Stimulated activated CD4-positive, alpha-beta T cell treated with anti-CD3 and anti-CD28 coated beads, Interleukin-15, amount 100 ng/mL, for 1 hour (primary cell): ENCODE data around the gene SLC24A3.

Source experiments
- DNase-seq, 2 donors: peaks; one replicate each; pipeline ENCODE4 v3.0.0-alpha.2; 2020; ENCODE audit warnings: low read depth in 1 of 2, low spot score in 1 of 2

The SLC24A3 gene

DNA sequence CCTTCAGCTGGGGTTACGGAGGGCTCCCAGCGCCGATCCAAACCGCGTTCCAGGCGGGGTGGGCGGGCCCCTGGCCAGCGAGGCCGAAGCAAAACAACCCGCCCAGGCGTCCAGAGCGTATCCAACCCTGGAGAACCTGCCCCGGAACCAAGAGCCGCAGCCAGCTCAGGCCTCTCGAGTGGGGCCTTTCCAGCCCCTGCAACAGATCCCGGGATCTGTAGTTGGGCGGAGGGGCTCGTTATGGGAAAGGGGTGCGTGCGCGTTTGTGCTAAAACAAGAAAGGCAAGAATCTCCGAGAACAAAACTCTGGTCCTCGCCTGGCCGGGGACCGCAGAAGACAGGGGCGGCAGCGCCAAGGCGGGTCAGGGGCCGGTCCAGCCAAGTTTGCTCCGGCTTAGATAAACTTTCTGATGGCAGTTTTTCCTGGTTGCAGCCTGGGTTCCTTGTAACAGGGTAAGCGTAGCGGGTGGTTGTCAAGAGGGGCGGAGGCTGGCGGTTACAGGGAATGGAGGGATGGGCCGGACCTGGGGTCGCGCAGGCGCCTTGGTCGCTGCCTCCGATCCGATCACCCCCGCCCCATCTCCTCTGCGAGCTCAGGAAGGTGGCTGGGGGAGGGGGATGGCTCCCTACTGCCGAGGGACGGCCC is 545.2 kb downstream of the SLC24A3 start:
- no peak for DNase-seq

DNA sequence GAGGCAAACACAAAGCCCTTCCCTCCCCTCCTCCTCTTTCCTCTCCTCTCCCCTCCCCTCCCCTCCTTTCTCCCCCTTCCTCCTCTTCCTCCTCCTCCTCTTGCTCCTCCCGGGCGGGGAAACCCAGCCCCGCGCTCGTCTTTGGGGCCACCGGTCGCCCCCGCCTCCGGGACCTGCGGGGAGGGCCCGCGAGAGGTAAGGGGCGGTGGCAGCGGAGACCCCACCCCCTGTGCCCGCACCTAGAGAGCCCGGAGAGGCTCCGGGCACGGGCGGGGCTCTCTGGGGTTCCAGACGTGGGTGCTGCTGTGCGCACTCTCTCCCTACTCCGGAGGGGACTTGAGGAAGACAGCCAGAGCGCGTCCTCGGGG is 545.7 kb downstream of the SLC24A3 start, which contains the start of gene RIN2:
Gene RIN2 (plus strand): TSS at position 126 of the 368 bp plus-strand sequence. CDS start 131,344 bp downstream, outside the sequence.
- no peak for DNase-seq

DNA sequence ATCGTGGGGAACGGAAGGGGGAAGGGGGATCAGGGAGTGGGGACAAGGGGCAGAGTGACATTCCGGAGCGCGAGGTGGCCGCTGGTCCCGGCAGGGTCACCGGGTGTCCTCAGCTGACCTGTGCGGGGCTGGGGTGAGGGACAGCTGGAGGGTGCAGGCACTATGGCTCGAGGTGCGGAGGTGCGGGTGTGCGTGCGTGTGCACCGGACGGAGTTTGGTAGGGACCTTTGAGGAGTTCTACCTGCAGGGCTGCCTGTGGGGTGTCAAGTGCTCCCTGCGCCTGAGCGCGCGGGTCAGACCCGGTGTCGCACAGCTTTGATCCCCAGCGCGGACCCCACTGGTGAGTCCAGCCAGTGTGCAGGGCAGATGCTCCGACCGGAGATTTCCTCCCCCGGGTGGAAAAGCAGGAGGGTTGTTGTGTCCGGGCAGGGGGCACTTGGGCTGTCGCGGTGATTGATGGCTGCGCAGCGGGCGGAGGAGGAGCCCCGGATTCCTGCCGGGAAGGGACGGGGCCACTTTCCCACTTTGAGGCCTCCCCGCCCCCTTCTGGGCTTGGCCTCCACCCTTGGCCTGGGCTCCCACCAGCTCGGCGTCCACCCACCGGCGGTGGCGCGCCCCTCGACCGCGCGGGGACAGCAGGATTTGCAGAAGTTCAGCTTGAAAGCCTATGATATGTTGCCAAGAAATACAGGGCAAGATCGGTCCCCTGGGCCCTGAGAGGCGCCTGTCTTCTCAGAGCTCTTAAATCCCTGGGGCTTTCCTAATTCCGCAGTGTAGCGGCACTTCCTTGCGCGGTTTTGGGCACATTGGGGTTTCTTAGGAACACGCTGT is 546.3 kb downstream of the SLC24A3 start:
- no peak for DNase-seq

DNA sequence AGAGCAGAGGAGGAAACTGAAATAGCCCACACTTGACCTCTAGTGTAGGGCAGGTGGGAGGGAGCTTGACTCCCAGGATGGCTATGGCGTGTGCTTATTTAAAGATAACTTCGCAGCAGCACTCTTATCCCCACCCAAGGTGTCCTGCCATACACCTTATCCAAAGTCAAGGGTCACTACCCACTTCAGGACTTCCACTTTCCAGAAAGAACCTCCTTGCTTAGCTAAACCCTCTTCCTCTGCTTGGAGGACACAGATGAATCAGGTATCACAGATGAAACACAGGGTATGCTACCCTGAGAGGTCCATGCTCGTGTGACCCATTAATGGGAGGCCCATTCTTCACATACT is 547.9 kb downstream of the SLC24A3 start:
- DNase-seq: no peak

DNA sequence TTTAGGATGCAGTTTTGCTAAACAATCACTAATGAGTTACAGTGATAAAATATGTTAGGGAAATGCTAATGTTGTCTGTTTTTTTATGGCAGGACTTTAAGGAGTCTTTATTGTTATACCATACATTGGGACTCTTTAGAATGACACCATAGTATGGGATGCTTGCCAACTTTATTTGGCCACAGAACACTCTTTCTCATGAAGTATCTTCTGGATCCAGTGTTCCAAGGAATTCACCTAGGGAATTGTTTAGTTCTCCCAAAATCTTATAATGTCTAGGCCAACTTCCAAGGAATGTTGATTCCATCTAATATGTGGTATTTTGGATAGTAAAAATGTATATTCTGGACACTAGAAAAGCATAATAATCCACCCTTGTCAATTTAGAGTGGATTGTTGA is 548.9 kb downstream of the SLC24A3 start:
- no peak for DNase-seq

DNA sequence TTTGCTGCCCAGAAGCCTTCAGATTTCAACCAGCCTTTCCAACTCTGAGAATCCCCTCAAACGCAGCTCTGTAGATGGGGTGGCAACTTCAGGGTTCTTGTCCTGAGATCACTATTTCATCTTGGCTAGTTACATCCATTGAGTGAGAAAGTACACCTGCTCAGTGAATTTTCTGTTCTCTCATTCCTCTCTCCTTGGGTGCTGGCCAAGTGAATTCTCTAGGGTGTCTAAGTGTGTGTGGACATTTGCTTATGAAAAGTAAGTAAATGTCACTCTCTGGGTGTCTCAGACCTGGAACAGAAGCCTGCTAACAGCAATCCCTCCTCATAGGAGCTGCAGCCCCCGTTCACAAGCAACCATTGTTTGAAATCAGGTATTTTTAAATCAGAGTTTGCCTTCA is 549.4 kb downstream of the SLC24A3 start:
- no peak for DNase-seq

DNA sequence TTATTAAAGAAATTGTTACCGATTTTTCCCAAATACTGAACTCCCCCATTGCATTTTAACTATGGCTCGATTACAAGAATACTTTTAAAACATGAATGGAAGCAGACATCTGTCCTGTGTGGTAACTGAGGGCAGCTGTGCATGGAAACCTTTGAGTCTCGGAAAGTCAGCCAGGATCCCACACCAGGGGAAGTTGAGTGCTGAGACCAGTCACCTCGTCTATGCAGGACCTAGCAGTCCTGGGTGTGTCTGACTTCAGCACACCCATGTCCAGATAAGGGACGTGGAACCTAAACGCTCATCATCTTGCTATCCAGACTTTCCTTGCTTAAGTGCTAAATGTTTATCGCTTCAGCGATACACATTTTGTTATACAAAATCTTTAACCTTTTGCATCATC is 551.8 kb downstream of the SLC24A3 start:
- DNase-seq: no peak

DNA sequence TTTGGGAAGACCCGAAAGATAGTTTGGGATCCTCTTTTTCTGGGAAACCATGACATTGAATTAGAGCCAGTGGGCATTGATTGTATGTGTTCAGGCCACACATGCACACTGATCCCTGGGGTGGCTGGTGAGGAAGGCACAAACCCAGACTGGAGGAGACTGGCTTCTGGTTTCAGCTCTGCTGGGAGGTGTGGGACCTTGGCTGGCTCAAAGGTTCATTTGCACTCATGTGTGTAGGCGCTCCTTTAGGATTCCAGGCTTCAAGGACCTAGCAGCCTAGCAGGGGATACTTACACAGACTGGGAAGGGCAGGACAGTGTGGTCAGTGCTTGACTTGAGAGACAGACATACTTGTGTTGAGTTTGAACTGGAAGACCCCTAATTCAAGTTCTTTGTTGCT is 552.8 kb downstream of the SLC24A3 start:
- no peak for DNase-seq

DNA sequence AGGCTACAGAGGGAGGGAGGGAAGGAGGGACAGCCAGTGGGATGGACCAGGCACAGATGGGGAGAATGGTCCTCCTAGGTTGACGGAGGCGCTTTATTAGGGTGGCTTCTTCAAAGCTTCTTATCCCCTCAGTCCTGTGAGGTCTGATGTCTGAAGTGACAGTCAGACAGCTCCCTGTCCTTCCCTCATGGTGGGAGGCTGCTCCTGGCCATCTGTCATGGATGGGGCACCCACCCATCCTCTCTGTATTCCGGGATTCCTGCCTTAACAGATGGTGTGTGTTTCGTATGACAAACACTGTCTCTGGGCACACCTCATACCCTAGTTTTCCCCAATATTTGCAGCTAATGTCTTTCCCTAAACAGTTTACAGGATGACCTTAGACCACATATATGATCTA is 553.5 kb downstream of the SLC24A3 start:
- no peak for DNase-seq

DNA sequence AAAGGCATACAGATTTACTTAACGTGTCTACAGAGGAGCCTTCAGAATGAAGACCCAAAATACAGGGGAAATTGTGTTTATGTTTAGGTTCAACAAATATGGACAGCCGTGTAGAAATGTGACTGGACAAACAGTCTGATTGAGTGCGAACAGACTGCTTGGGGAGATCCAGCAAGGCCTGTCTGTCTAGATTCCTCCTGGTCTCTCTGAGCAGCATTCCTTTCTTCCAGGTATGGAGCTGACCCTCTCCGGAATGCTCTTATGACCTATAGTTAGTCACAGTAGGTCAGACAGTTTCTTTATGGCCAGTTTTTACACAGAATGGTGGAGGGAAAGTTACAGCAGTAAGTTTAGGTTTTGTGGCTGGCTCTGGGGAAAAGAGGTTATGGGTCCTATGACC is 554.6 kb downstream of the SLC24A3 start:
- DNase-seq: no peak

DNA sequence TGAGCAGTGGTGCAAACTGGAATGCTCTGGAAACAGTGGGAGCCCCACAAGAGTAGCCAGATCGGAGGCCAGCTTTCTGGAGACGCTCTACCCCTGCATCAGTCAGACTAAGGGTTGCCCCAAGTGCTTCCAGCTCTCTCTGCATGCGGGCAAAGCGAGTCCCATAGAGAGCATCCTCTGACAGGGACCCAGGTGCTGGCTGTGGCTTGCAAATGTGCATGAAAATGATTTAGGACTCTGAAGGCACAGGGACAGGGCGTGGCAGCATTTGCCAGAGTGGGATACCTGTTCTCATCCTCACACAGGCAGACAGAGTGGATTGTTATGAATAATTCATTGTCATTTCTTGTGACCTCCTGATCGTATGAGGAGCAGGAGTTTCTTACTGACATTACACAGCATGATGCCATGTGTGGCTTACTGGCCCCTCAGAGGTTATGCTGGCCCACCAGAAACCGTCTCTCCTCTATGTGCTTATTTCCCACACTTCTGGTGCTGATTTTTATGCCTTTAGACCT is 555.9 kb downstream of the SLC24A3 start:
- DNase-seq: no peak

DNA sequence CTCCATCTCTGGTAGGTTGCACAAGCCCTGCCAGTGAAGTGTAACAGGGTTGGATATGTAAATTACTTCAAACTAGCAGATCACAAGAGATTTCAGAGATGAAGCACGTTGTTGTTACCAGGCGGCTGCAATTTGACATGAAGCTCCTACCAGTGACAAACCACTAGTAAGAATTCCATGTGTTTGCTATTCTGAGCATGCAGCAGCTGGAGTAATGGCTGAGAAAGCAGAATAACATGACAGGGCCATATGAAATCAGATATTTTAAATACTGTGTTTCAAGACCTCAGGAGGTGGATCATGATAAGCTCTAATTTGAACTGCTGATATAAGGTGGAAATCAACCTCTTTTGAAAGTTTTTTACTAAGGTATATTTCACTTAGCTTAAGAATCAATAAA is 557.1 kb downstream of the SLC24A3 start:
- DNase-seq: no peak

DNA sequence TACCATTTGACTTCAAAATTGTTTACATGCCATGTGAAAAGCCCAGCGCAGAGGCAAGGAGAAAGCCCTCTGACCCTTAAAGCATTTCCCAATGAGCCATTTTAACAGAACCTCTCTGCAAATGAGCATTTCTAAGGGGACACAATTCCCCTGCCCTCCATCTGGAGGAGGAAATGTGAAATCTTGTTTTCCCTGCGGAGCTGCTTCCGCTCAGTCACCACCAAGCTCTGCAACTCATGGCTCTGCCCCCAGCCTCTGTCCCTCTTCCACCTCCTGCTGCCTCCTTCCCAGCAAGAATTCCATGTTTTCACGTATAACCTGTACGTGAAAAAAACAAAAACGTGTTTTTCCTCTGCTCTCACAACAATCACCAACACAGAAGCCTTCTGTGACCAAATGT is 557.9 kb downstream of the SLC24A3 start:
- DNase-seq: no peak

DNA sequence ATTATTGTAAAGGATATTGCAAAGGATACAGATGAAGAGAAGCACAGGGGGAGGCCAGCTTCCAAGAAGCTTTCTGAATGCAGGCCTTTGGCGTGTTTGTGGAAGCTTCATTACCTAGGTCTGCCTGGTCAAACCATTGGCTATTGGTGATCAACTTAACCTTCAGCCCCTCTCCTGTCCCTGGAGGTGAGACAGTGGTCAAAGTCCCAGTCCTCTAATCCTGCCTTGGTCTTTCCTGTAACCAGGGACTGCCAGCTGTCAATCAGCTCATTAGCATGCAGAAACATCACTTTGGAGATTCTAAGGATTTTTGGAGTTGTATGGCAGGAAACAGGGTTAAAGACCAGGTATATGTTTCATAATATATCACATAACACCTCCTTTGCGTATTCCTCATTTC is 558.6 kb downstream of the SLC24A3 start:
- DNase-seq: no peak
